Gastrocnemius medialis (tissue), 4 donors: Measurements from ENCODE around the gene ISG20L2.

Experiments
- POLR2A ChIP-seq, 2 donors: fragments of 450-650 bp; IDR thresholded peaks; one replicate each; pipeline ENCODE4 v1.6.1; 2017; ENCODE audit warnings: antibody characterized with exemption in 2 of 2, mild to moderate bottlenecking in 2 of 2, moderate library complexity in 2 of 2
- TF ChIP-seq, protein P1 (sequence below), 5 experiments: fragments of 450-650 bp in 3 of 5; fragments of 200-600 bp in 2 of 5; sonication (generic) in 2 of 5; IDR thresholded peaks in 4 of 5; conservative IDR thresholded peaks in 1 of 5; 1 replicate in 4 of 5; 2 replicates in 1 of 5; pipeline ENCODE4 v1.5.1; 2016 to 2019; ENCODE audit warnings: antibody characterized with exemption in 5 of 5, mild to moderate bottlenecking in 3 of 5, moderate library complexity in 3 of 5

- TF ChIP-seq, protein P1, sequence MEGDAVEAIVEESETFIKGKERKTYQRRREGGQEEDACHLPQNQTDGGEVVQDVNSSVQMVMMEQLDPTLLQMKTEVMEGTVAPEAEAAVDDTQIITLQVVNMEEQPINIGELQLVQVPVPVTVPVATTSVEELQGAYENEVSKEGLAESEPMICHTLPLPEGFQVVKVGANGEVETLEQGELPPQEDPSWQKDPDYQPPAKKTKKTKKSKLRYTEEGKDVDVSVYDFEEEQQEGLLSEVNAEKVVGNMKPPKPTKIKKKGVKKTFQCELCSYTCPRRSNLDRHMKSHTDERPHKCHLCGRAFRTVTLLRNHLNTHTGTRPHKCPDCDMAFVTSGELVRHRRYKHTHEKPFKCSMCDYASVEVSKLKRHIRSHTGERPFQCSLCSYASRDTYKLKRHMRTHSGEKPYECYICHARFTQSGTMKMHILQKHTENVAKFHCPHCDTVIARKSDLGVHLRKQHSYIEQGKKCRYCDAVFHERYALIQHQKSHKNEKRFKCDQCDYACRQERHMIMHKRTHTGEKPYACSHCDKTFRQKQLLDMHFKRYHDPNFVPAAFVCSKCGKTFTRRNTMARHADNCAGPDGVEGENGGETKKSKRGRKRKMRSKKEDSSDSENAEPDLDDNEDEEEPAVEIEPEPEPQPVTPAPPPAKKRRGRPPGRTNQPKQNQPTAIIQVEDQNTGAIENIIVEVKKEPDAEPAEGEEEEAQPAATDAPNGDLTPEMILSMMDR (IDR thresholded peaks at IDR 0.05 in 4 of 5, conservative IDR thresholded peaks at IDR 0.05 in 1 of 5), result no peak
- TF ChIP-seq POLR2A (IDR thresholded peaks at IDR 0.05), result no peak
These were observed 24.8 kb downstream of the ISG20L2 start for GRCh38 chr1:156703741-156704140.
